NCI-H82 (cell line): Measurements from ENCODE around the gene FHIT.

Source experiments
- DNase-seq: peaks from one replicate; lab custom pipeline; 2025; lab: John Stamatoyannopoulos, UW

Gene FHIT

DNA sequence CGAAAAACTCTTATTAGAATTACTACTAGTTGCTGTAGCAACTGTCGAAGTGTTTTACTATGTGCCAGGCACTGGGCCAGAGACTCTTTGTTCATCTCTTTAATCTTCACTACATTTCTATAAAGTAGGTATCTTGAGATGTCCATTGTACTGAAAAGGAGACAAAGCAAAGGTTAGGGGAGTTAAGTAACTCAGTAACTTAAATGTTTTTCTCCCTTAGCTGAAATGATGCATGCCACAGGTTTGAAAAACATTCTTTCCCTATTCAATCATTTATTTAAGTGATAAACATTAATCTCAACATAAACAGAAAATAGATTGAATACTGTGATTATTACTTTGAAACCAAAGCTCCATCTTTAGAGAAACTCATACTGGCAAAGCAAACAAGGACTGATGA, 776.2 kb downstream of the FHIT start:
- no peak for DNase-seq

DNA sequence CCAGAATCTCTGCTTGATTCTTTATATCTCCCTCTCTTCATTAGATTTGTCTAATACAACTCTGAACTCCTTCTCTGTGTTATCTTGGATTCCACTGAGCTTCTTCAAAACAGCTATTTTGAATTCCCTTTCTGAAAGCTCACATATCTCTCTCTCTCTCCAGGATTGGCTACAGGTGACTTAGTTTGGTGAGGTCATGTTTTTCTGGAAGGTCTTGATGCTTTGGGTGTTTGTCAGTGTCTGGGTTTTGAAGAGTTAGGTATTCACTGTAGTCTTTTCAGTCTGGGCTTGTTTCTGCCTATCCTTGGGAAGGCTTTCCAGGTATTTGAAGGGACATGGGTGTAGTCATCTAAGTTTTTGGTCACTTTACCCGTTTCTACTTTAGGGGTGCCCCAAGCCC, 781.8 kb downstream of the FHIT start:
- no peak for DNase-seq

DNA sequence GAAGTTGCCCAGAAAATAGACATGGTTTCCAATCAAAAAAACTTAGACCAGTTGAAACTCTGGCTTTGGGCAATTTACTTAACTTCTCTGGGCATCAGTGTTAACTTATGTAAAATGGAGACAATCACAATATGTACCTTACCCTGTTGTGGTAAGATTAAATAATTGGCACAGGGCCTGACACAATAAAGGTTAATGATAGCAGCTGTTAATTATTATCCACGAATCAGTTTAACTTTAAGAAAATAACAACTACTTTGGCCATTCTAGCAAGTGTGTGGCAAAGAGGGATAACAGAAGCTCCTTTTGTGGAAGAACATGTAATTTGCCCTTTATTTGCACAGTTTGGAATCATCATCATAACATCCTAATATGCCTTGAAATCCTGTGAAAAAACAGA, 787.6 kb downstream of the FHIT start:
- no peak for DNase-seq

DNA sequence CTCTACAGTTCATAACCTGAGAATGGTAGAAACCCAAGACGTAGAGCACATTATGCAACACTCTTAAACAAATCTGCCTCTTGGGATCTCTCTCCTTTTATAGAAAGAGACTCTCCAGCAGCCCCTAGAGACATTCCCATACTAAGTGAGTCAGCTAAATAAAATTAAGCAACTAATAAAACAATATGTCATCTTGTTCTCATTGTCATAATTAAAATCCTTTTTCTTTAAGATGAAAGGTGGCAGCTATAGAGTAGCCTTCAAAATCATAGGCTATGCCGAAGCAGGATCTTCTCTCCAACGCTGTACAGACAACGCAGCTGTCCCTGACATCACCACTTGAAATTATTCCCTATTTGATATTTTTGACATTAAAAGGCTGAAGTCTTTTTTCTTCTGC, 790.0 kb downstream of the FHIT start:
- DNase-seq: no peak

DNA sequence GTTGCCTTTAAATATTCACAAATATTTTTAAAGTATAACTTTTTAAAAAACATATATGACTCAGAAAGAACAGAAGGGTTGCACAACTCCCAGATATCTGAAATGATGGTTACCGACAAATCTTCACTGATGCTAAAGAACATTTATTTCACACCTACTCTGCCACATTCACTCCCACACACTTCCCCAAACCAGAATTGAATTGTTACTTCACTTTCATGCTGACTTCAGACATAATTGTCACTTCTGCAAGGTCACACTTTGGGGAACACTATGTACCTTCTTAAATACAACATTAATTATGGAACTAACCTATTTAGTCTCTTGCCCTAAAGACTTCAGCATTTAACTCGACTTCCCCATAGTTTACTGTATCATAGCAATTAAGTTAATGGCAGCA, 795.1 kb downstream of the FHIT start:
- no peak for DNase-seq

DNA sequence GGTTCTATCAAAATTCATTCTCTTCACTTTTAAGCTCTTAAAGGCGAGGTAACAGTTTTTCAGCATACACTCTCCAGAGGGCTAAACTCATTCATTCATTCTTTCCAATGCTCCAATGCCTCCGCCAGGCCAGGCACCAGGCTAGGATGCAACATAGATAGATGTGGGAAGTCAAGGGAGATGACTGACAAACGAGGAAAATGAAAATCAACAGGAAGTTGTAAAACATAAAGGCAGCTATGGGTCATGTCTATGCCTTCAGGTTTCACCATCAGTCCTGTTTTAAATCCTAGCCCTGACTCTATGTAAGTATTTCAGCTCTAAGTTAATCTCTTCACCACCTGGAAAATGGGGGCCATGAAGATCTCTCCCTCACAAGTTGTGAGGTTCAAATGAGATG, 797.9 kb downstream of the FHIT start:
- DNase-seq: peak; percentile 1

DNA sequence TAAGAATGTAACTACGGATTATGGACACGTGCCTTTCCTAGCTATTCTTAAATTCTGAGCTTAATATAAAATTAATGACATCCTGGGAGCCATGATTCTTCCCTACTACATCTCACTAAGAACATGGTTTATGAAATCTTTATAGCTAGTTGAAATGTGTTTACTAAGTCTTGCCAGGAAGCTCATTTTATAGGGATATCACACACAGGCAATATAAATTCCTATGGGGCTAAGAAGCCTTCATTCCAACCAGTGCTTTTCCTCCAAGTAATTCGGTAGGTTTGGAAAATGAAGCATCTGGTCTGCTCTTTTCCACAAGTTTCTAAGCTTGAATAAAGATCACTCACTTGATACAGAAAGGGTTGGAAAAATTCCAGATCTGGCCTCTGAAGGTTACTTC, 802.6 kb downstream of the FHIT start:
- no peak for DNase-seq

DNA sequence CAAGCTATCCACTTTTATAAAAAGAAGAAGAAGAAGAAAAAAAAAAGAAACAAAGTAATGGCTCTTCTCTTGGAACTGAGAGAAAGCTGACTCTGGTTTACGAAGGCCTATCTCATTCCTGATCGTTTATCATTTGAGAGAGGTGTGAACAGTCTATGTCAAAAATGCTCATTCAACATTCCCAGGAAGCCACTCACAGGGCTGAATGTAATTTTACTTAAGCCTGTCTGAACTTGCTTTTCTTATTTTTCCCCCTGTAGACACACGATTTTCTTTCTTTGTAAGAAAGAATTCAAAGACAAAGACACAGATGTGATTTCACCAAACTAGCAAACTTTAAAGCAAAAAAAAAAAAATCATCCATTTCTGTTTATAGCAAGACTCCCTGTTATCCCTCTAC, 805.8 kb downstream of the FHIT start:
- no peak for DNase-seq

DNA sequence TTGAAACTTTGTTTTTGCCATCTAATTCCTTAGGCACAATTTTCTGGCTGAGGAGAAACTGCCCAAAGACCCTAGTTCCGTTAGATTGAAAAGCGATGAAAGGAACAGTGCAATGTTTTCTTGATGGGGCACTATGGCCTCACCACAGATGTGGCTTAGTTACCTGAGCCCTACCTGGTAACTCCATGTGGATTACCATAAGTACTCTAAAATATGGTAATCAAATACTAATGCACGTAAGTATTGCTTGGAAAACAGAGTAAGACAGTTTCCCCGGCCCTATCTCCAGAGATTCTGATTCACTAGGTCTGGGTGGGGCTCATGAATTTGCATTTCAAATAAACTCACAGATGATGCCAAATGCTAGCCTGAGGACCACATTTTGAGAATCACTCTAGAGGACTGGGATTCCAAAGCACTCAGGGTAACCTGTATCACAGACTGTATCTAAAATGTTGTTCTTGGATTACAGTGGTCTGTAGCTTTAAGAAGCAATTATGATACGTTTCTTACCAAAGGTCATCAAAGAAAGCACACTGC, 806.3 kb downstream of the FHIT start:
- DNase-seq: no peak

DNA sequence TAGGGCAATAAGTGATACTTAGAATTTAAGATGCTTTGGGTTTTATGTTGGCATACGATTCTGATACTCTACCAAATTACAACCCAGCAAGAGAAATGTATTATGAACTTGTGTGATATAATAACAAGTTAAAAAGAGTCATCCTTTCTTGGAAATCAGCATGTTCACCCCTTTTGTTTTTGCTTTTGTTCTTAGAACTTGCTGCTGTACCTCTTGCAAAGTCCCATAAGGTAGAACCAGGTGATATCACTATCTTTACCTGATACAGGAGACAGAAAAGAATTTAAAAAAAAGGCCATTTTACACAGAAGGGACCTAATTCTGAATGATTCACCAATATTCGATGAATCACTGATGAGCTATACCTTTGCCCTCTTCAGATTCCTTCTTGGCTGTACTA, 810.4 kb downstream of the FHIT start:
- DNase-seq: no peak

DNA sequence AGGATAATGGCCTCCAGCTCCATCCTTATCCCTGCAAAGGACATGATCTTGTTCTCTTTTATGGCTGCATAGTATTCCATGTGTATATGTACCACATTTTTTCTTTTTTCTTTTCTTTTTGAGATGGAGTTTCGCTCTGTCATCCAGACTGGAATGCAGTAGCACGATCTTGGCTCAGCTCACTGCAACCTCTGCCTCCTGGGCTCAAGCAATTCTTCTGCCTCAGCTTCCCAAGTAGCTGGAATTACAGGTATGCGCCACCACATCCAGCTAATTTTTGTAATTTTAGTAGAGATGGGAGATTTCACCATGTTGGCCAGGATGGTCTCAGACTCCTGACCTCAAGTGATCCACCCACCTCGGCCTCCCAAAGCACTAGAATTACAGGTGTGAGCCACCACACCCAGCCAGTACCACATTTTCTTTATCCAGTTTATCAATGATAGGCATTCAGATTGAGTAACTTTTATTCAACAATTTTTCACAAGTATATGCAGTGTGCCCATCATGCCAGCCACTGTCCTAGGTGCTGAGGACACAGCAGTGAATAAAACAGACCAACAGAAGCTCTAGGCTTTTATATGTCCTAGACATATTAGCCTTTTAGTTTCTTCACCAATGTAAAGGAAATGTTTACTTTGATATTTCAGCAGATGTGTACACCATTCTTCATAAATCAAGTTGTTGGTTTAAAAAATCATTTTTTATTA, 815.2 kb downstream of the FHIT start:
- no peak for DNase-seq

DNA sequence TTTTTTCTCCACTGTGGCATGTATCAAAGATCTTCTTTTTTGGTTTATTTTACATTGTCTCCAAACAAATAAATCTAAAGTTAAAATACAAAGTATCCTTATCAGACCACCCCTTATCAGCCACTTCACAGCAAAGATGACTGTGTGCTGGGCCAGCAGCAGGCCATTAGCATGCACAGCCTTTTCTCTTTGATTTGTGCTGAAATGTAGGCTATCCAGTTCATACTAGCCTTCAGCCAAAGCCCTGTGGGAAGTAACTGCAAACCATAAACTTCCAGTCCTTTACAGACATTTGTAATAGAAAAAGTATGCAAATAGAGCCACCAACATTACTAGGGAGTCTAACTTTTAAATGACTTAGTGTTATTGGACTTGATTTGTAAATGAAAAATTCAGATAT, 816.3 kb downstream of the FHIT start:
- no peak for DNase-seq

DNA sequence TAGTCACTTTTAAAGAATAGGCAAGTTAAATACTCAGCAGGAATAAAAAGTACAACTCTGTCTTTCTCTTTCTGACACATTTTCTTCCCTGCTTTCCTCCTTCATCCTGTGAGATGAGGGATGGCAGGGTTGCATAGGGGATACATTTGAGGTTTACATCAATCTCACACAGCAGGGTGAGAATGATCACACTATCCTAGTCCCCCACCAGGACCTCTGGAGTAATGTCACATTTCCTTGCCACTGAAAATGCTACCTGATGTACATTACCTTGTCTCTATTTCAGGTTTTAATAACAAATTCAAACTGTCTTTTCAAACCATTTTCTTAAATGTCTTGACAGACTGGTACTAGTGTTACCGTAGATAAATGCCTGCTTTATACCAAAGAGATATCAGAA, 816.9 kb downstream of the FHIT start:
- no peak for DNase-seq

DNA sequence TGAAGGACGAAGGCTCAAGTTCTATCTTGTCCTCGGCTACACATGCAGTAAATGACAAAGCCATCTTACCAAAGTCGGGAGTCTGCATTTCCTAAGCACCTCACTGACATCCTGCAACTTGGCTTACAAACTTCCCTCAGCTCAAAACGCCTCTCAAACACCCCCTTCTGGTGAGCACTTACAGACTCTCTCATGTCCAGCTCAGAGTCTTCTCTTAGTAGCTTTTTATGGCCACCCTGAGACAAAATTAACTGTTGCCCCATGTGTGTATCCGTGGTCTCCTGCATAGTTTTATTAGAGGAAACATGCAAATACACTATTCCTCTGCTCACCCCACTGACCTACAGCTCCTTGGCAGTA, 819.7 kb downstream of the FHIT start:
- peak; percentile 25 for DNase-seq

DNA sequence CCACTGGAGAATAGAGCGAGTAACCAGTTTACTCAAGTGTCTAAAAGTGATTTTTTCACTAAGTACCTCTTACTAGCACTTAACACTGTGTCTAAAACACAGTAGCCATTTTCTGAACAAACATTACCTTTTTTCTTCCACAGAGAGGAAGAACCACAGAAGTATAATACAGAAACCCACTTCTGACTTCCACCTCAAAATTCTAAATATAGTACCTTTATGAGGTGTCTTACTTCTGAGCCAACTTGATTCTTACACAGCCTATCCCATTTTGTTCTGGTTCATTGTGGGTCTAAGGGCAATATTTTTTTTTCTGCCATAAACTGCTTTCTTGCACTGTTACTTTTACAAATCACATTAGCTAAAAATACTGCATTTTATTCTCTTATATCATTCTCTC, 821.0 kb downstream of the FHIT start:
- no peak for DNase-seq

DNA sequence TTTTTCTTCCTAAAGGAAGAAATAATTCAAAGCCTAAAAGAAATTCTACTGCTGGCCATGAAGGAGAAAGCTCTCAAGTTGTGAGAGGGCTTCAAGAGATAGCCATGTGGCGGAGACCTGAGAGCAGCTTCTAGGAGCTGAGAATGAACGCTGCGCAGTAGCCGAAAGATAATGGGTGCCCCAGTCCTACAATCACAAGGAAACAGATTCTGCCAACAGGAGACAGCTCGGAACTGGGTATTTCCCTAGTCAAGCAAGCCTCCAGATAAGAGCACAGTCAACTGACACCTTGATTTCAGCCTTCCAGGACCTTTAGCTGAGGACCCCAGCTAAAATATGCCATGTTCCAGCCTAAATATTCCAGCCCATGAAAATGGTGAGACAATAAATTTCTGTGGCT, 824.1 kb downstream of the FHIT start:
- no peak for DNase-seq

DNA sequence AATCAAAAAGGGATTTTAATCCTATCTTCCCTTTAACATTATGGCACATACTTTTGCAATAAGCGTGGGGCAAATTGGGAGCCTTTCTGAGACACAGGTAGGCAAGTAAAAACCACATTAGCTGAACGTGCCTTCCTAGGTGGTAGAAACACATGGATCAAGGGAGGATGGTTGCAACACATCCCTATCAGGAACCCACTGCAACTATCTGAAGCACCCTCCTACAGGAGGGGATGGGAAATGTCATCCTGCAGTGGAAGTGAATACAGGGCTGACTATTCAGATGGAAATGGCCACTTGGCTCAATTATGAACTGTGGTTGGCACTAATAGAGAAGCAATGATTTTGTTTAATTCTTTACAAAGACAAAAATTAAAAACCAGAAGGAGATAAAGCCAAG, 826.3 kb downstream of the FHIT start:
- DNase-seq: no peak

DNA sequence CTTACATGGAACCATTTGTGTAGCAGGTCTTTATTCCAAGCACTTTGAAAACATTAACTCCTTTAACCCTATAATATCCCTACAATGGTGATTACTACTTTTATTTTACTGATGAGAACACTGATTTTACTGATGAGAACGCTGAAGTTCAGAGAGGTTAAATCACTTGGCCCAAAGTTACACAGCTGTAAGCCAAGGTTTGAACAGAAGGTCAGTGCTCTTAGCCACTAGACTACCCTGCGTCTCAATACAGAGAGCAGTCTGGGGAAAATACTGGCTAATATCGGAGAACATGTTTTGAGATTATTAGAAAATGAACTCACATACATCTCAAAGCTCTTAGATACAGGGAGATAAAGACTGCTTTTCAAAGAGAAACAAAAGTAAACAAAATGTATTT, 827.2 kb downstream of the FHIT start:
- no peak for DNase-seq

DNA sequence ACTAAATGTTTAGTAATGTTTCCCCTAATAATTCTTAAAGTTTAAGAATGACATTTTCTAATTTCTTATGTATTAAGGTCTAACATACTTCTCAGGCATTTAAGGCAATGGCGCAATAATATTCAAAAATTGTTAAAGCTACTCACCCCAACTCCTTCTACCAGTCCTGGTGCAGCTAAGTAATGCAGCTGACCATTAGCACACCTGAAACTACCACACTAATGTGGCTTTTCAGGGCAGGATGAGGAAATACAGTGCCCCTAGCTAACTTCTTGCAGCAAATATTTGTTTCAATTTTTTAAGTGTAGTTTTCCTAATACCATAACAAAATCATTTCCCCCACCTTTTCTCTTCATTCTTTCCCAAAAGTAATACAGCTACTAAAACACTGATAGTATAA, 827.7 kb downstream of the FHIT start:
- no peak for DNase-seq

DNA sequence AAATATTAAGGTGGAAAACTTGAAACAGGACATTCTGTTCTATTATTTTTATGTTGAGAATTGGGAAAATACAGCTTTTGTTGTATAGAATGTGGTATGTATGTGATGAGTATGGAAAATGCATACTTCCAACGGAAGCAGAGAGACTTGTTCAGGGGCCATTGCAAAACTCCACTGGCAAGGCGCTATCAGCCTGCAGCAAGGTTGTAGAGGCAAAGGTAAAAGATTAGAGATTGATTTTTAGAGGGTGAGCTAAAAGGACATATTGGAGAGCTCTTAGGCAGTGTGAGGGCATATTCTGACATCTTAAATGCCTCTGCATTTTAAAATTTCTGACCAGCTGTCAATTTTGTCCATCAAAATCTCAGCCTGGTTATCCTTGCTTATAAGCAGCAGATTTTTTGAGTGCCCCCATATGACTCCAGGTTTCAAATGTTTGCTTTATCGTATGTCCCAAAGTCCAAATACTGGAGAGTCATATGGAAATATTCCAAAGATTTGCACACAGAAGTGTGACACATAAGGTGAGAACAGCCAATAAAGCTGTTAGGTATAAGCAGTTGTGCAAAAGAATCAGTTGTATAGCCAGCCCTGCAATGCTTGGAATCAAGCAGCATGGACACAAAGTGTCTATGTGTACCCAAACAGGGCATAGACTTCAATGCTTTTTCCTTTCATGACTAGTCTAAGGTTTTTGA, 829.4 kb downstream of the FHIT start:
- no peak for DNase-seq

DNA sequence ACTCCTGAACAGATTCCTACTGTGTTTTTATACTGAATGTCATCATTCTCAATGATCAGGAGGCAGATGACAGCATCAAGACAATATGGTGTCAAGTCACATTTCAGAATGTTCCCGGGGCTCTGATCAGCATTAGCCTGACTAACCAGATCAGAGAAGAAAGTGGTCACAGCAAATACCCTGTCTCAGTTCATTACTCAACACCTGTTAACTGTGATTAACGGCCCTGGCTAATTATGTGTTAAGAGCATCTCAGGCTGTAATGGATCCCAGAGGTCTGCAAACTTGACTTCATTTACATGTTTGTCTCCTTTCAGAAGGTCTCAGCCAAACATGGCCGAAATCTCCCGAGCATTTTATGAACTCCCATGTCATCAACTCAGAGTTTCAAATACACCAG, 833.7 kb downstream of the FHIT start:
- DNase-seq: peak; percentile 94

DNA sequence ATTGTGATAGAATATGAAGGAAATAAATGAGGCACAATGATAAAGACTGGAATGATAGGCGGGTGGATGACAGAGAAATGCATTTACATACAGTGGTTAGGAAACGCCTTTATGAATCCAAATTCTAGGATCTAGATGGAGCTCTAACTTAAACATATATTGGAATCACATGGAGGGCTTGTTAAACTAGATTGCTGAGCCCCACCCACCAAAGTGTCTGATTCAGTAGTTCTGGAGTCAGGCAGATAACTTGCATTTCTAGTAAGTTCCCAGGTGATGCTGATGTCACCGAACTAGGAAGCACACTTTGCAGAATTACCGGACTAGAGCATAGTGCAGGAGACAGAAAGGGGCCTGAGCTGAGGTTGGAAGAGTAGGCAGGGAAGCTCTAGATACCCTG, 837.2 kb downstream of the FHIT start:
- DNase-seq: no peak

DNA sequence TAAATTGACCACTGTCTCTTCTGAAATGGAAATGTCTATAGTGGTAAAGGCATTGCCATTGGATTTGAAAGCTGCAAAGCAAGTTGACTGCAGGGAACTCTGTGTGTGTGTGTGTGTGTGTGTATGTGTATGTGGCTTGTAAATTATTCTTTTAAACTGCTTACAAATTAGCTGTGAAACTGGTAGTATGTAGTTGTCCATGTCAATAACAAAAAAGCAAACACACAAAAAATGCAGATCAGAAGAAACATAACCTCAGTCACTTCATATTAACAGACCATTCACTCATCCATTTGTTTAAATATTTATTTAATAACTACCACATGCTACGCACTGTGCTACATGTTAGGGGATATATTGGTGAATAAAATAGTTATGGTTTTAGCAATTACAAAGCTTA, 837.7 kb downstream of the FHIT start:
- no peak for DNase-seq

DNA sequence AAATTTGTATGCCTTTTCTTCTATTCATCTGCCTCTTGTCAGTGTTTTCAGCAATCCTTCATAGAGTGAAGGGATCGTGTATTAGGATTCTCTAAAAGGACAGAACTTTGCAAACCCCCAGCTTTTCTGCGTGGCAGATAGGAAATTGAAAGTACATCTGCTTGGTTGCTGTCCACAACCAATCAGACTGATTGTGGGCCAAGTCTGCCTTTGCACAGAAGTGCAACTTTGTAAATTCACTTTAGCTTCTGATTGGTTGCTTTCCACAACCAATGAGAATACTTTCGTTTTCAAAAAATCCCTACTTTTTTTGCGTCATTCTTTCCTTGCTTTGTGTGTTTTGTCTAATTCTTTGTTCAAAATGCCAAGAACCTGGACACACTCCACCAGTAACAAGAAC, 847.4 kb downstream of the FHIT start:
- no peak for DNase-seq
